GM12874 (cell line): ENCODE measurements around the gene UNC5CL.

Source experiments
- CTCF ChIP-seq: IDR thresholded peaks from 2 replicates; pipeline ENCODE4 v1.5.1; 2011; ENCODE audit warnings: low read depth, mild to moderate bottlenecking, control low read depth, low read length, moderate library complexity; ENCODE audit not compliant: insufficient read depth

Gene UNC5CL

GRCh38 chr6:41061196-41061726, 22.2 kb upstream of the UNC5CL start:
- no peak for TF ChIP-seq CTCF

DNA sequence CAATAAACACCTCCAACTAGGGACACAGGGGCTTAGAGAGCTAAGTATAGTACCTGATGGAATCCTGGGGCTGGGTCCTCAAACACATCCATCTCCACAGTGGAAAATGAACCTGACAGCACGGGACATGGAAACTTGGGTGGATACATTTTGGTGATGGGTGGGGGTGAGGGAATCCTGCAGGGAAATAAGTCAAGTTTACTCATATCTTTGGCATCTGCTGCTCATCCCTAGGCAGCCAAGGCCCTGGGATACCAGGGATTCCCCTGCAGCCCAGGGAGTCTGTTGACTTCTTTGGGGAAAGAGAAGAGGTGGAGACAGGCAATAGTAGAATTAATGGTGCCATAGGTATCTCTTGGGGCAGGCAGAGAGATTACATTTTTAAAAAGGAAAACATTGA, 20.5 kb upstream of the UNC5CL start:
- no peak for TF ChIP-seq CTCF

GRCh38 chr6:41058783-41059181, 19.8 kb upstream of the UNC5CL start:
- TF ChIP-seq CTCF: no peak

GRCh38 chr6:41056768-41057490, 17.9 kb upstream of the UNC5CL start:
- no peak for TF ChIP-seq CTCF

GRCh38 chr6:41055149-41055548, 16.1 kb upstream of the UNC5CL start:
- TF ChIP-seq CTCF: no peak

DNA sequence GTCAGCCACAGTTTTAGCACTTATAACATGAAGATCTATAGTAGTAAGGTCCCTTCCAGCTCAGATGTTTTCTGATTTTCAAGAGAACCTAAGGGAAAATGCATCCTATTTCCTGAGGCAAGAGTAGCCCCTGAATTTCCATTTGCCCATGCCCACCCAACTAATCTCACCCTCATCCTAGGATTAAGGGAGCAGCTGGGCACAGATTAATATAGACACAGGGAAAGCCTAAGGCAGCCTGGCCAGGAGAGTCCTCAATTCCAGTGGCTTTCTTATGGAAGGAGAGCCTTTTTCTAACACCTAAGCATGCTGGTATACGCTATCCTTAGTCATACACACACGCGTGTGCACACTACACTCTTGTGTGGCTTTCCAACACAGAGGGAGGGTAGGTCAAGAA, 15.5 kb upstream of the UNC5CL start:
- no peak for TF ChIP-seq CTCF

GRCh38 chr6:41053041-41053440, 14.0 kb upstream of the UNC5CL start, which contains the start of gene APOBEC2:
Gene APOBEC2 (plus strand): TSS chr6:41053202. CDS start chr6:41053348, 146 bp downstream.
- no peak for TF ChIP-seq CTCF
